Left hindlimb (tissue), 1 donor: ENCODE measurements around the gene SLF2.
"Not testable (repeated sequence)": the region's sequence is repeated elsewhere in the genome, so short reads cannot be mapped to it uniquely, and the experiment has no call there.

ENCODE experiments used
- DNase-seq: peaks from one replicate; pipeline ENCODE4 v3.0.0-alpha.2; 2018

SLF2 gene

DNA sequence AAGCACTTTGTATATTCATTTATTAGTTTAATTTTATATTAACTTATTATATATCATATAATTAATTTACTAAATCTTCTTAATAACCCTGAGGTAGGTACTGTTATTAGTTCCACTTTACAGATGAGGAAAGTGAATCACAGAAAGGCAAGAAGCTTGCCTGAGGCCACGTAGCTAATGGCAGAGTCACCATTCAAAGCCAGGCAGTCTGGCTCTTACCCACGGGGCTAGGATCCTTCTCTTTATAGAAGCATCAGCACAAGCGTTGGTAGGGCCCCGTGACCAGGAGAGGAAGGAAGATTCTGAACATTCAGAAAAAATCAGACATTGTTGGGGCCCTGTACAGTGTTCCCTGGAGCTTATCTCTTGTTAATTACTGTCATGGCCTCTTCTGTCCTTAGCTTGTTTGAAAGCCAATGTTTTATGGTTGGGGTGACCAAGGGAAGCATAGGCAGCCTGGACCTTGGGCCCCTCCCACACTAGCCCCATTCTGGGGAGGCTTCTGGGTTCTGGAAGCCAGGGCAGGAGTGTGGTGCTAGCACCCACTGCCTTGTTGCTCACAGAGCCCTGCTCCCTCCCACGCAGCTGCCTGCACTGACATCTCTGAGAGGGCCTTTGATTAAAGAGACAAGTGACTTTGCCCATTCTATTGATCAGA is 31.1 kb upstream of the SLF2 start:
- DNase-seq: no peak

DNA sequence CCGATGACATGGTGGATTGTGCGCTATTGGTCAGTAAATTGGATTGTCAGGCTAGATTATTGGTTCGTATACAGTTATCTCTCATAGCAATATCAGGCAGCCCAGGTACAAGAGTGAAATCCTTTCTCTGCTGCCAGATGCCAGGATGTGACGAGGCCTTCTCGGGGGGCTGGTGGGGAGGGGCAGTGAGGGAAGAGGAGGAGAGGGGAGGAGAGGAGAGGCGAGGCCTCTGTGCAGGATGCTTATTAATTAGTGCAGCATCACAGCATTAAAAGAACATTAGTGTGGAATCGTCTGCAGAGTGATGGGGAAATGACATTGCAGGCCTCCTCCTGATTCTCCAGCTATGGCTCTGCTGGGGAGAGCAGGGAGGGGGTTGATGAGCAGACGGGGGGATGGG is 30.5 kb upstream of the SLF2 start:
- no peak for DNase-seq

DNA sequence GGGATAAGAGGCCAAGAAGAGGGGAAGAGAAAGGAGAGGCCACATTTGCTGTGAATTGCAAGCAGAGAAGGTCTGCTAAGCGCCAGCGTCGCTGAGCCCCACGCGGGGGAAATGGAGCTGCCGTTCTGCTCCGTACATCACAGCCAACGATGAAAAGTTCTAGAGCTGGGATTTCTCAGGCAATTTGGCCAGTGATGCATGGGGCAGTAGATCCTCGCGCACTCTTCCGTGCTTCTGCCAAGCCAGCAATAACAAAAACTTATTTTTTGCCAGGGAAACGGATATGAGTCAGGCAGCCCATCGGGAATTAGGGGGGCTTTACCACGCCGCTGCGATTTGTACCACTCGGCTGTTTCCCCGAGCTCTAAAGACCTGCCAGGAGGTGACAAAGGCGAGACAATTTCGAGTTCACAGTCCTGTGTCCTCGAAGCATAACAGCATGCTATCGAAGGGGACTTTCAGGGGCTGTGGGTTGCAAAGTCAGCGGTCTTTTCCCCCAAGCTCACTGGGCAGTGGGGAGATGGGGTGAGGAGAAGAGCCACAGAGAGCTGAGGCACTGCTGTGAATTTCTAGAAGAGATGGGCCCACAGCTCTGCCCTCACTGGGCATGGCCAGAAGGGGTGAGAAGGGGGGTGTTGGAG is 30.0 kb upstream of the SLF2 start:
- DNase-seq: peak; percentile 67

DNA sequence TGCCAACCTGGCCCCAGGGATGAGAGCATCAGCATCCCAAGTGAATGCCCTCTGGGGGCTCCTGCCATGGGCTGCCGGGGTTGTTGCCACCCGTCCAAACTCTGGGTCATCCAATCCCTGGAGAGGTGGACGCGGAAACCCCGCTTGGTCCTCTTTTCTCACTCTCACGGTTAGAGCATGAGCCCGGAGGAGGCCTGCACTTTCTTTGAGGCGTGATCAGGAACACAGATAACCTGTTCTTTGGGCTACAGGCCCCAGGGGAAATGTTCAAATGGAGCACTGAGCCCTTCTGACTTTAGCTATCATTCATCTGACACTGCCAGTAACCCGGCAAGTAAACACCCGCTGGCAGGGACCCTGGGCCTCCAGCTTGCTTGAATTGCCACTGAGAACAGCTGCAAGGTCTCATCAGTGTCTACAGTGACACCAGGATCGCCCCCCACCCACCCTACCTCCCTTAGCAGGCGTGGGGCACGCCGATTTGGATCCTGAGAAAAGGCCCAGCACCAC is 29.4 kb upstream of the SLF2 start:
- peak; percentile 53 for DNase-seq

DNA sequence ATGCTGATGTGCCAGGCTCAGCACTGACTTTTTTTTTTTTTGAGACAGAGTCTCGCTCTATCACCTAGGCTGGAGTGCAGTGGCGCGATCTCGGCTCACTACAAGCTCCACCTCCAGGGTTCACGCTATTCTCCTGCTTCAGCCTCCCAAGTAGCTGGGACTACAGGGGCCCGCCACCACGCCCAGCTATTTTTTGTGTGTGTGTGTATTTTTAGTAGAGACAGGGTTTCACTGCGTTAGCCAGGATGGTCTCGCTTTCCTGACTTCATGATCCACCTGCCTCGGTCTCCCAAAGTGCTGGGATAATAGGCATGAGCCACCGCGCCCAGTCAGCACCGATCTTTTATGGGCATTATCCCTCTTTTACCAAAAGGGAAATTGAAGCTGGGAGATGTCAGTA is 27.2 kb upstream of the SLF2 start:
- DNase-seq: not testable (repeated sequence)

DNA sequence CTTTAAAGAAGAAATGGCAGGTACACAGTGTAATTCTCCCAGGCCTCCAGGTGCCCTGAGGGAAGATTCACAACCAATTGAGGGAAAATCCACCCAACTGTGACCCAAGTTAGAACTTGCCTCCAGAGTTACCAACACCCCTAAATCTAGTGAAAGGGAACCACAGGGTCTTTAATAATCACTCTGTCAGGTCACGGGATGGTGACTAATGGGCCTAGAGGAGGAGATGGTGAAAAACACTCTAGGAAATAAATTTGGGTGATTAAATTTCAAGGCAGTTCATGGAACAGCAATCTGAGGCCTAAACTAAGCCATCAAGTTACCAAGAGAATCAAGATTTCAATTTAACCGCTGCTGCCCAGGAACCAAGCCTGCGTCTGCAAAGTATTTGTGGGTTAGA is 26.7 kb upstream of the SLF2 start:
- DNase-seq: no peak

DNA sequence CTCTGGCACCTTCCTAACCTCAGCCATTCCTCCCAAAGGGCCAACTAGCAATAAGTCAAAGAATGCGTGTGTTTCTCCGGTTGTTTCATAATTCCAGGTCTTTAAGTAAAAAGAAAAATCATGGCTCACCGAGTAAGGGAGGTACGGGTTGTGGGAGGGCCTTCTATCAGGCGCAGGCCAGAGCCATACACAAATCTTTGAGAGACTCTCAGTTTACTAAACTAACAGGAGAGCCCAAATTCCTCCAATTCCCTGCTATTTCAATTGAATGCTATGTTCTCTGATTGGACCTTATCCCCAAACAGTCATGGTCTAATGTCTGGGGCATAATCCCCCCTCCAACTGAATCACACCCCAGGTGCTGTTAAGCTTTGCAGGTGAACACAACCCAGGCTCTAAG is 26.2 kb upstream of the SLF2 start:
- no peak for DNase-seq

DNA sequence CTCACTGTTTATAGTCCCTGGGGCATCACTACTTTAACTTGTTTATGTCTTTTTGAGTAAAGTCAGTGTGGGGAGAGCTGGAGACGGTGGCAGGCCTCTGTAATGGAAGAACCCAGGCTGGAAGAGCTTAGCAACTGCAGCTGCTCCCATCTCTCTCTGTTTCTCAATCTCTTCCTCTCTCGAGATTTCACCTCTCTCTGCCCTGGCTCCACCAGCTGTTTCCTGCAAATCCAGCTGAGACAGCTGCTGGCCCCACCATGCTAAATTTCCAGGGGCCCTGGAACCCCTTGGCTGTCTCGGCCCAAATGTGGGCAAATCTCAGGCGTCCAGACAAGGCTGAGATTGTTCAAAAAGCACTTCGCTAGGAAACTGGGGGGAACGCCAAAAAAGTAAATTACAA is 25.8 kb upstream of the SLF2 start:
- peak; percentile 86 for DNase-seq

DNA sequence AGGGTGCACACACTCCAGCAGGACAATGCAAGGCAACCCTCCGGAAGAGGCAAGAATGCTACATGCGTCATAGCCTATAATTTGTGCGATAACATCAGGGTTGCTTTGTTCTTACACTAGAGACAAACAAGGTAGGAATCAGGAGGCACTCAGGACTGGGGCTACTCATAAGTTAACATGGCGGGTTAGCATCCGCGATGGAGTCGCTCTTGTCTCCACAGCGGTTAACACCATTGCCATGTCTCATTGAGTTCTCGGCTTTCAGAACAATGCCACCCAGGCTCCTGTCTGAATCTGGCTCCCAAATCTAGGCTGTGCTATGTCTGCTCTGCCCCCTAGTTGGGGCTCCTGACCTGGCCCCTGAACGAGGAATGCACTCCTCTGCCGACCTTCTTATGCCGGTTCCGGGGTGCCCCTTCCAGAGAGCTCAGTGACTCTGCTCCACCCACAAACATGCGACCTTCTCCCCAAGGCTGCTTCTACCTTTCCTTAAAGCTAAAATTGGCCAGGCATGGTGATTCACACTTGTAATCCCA is 24.9 kb upstream of the SLF2 start:
- DNase-seq: no peak

DNA sequence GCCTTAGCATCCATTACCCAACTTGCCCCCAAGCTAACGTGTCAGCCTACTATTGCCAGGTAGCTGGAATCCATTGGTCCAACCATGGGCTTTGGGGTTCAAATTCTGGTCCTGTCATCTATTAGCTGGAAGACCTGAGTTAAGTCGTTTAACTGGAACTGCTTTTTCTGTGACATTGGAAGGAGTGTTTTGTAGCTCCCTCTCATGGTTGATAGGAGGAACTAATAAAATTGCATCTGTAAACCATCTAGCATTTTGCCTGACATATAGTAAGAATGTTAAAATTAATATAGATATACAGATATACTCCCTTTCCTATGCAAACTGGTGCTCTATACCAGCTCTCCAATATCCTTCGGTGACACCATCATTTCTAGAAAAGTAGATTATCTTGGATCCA is 23.8 kb upstream of the SLF2 start:
- no peak for DNase-seq

DNA sequence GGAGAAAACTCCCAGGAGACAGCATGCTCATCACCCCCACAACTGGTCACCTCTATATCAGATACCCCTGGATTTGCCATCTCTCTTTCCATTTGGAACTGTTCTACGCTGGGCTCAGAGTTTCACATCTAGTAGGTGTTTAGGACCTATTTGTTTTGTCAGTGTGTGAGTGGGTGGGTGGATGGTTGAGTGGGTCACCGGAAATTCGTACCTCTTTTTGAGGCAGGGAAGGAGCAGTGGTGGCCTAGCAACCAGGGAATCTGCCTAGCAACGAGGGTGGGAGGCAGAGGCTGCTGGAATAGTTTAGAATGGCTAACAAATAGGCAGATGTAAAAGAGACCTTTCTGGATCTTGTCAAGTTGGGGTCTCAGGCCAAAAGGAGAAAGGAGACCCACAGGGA is 23.2 kb upstream of the SLF2 start:
- no peak for DNase-seq

DNA sequence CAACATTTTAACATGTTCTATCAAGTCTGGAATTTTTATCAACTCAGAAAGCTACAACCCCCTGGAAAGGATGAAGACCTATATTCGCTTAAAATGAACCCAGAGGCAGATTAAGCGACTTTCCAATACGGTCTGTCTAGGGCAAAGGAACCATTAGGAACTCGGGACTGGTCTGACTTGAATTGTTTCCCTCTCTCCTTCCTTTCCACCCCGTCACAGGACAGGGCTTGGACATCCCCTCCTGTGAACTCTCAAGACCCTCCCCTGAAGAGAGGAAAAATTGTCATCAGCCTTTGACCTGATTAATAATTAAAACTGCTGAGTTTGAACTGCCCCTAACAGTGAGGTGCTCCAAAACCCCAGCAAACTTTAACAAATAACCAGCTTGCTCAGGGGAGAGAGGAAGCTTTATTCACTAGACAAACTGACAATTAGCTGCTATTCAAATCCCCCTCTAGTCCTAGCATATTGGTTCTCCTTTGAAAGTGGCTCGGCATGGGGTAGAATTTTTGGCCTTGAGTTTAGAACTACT is 22.6 kb upstream of the SLF2 start:
- no peak for DNase-seq

DNA sequence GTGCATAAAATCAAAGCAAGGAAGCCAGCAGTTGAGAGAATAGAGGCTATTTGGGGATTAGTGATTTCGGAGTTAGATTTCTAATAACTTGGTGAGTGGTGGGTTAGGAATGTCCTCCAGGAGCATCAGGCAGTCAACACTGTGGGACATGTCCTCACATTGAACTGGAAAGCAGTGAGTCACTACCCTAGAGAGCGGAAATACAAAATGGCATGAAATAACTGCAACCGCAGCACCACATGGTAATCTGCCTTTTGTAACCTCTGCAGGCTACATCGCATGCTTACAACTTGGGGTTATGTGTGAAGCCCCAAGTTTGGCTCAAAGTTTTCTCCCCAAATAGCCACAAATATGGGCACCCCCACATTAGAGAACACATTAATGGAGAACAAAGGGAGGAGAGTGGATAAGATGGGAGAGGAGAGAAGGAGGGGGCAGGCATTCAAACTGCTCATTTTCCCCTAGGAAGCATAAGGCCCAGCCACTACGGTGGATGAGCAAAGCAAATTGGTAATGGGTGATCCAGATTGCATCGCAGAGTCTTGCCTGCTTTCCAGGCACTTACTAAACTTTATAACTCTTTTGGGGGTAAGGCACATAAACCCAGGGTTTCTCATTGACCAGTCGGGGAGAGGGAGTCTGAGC is 22.0 kb upstream of the SLF2 start:
- DNase-seq: no peak

DNA sequence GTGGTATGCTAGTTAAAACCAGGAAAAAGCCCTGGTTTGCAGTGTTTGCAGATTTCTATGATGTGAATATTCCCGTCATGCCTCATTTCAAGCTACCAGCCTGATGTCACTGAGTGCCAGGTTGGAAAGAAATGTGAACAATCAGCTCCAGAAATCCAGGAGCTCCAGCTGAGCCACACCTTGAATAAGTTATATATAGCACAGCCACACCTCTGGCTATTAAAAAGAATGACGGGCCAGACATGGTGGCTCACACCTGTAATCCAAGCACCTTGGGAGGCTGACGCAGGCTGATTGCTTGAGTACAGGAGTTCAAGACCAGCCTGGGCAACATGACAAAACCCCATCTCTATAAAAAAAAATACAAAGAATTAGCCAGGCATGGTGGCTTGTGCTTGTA is 18.7 kb upstream of the SLF2 start:
- DNase-seq: no peak

DNA sequence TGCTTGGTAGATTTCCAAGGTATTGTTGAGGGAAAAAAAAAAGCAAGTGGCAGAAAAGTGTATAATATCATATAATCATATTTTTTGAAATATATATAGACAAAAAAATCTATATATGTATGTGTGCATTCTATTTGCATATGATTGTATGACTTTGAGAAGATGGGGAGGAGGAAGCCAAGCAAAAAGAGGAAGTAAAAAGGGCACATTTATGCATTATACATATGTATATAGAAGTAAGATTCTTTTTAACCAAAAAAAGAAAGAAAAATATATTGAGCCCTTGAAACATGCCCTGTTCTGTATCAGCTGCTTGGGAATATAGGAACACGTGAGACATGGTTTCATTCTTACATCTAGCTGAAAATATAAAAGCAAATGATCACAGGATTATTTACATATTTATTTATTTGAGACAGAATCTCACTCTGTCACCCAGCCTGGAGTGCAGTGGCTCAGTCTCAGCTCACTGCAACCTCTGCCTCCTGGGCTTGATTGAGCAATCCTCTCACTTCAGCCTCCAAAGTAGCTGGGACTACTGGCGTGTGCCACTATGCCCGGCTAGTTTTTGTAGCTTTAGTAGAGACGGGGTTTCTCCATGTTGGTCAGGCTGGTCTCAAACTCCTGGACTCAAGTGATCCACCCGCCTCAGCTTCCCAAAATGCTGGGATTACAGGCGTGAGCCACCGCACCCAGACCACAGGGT is 18.0 kb upstream of the SLF2 start:
- DNase-seq: no peak

DNA sequence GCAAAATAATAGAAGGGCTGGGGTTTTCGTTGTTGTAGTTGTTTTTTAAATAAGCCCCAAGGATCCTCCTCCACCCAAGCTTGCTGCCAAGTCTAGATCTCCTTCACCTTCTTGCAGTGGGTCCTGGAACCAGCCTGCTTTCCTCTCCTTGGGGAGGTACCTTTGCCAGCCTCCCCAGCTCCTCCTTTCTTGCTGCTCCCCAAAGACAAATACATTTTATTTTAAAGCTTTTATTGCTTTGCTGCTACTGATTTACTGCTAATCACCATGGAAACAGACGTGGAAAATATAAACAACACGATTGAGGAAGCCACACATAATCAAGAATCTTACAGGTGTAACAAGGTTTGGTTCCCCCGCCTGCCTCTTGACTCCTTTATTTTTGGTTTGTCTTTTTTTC is 17.4 kb upstream of the SLF2 start:
- no peak for DNase-seq

DNA sequence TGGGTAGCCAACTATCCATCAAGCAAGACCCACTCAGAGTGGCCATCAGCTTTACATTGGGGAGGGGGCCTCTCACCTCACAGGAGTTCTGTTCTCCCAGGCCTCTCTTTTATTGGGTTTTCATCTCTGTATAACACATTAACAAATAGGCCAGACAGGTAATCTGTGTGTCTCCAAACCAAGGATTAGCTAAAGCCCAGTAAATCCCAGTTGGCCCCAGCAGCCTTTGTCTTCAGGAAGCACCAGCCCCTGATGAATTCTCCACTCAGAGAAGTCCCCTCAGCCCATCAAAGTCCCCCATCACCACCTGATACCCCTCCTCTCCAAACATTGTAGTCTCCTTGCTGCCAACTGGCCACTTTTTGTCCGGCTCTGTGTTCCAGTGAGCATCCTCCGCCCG is 16.9 kb upstream of the SLF2 start:
- DNase-seq: no peak

DNA sequence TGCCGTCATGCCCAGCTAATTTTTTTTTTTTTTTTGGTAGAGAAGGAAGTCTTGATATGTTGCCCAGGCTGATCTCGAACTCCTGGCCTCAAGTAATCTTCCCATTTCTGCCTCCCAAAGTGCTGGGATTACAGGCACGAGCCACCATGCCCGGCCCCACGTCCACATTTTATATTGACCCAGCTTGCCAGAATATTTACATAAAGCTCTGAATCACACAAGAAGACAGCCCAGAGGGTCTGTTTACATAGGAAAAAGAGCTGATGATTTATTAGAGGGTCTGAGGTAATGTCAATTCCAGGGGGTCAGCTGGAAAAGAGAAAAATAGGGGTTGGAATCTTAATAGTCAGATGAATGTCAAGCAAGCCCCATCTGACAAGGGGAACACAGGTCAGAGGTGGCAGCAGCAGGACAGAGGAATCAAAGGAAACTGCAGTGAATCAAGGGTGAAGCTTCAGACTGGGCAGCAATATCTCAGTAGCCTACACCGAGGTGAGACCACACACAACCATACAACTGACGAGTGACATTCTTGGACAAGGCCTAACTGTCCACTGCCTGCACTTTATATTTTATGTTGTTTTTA is 15.8 kb upstream of the SLF2 start:
- no peak for DNase-seq

DNA sequence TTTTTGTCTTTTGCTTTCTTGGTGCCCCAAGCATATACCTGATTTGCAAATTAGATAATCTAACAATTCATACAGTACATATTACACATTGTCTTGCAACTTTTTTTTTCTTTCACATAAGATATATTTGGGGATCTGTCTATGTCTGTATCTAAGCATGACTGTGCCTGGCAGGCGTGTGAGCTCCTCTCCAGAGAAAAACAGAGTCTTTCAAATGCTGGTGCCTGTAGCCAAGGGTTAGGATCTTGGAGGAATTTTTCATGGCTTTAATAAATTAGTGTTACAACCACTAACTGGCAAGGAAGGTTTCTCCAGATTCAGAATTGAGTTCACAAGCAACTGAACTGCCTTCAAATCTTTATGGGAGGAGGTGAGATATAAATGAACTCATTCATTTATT is 14.8 kb upstream of the SLF2 start:
- no peak for DNase-seq

DNA sequence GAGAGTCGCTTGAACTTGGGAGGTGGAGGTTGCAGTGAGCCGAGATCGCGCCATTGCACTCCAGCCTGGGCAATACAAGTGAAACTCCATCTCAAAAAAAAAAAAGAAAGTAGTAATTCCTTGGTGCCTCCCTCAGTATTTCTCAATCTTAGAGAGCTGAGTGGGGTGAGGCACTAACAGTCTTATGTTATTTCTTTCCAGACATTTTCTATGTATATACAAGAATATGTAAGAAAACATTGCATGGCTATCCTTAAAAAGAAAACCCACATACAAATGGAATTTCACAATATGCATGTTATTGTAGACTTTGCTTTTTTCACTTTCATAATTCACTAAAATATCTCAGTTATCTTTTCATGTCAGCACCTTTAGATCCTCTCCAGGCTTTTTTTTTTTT is 13.6 kb upstream of the SLF2 start:
- no peak for DNase-seq

DNA sequence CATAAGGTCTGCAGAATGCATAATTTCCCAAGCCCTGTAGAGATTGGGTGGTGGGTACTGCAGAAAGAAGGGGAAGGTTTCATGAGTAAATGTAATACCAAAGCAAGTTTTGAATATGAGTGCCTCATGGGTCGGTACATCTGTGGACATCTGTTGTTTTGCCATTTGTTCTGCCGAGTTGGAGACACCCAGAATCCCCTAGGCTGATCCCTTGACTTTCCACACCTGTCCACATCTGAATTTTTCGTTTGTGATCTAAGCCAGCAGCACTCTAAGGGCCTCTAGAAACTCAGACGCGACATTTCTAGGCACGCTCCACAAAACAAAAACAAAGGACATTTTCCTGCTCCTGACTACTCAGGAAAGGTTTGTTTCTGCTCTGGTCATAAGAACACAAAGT is 11.7 kb upstream of the SLF2 start:
- no peak for DNase-seq

DNA sequence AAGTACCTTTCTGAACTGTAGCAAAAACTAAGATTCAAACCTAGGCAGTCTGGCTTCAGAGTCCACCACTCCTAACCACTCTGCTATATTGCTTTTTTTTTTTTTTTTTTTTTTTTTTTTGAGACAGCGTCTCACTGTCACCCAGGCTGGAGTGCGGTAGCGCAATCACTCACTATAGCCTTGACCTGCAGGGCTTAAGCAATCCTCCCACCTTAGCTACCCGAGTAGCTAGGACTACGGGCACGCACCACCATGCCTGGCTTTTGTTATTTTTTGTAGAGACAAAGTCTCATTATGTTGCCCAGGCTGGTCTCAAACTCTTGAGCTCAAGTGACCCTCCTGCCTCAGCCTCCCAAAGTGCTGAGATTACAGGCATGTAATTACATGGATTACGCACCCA is 10.1 kb upstream of the SLF2 start:
- DNase-seq: no peak

DNA sequence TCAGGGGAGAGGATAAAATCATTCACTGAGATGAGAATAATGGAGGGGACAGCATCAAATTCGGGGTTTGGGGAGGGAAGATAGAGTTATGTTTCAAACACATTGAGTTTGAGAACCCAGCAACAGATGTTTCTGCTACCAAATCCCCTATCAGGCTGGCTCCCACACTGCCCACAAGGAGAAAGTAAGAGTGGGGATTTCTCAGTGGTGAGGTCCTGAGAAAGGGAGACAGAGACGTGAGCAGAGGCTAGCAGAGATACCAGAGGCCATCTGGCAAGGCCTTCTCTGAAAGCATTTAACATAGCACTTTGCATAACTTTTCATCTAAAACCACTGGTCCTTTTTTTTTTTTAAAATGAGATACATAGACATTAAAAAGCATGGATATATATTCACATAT is 7.8 kb upstream of the SLF2 start:
- no peak for DNase-seq
